ENCODE measurements around the gene PRPF8. TPM values are rescaled to one million over a fixed set of nuclear protein-coding genes. Genes with fewer than 3 reads are reported as not detected.

Gene PRPF8
- total RNA-seq, 1 donor from 2014 or later = 57.7 TPM

DNA sequence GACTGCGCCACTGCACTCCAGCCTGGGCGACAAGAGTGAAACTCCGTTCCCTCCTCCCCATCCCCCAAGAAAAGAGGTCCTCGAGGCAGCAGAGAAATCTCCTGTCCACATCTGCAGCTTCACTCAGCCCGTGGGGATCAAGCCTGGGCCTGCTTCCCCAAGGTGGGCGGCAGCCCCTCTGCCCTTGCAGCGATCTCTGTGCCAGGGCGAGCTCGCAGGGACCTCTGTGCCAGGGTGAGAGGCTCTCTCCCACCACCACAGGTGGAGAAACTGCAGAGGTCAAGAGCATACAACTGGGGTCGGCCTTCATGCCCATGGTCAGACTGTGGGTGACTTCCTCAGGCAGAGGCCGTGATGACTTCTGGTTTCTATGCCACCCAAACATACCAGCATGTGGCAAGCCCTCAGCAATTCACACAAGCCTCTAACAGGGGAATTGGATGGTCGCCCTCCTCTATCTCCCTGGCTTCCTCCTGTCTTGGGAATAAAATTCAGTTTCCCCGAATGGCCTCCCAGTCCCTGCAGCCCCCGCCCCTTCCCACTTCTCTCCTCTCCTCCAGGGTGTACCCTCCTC lies 61.5 kb downstream of the PRPF8 start:
- TF ChIP-seq, protein P1, sequence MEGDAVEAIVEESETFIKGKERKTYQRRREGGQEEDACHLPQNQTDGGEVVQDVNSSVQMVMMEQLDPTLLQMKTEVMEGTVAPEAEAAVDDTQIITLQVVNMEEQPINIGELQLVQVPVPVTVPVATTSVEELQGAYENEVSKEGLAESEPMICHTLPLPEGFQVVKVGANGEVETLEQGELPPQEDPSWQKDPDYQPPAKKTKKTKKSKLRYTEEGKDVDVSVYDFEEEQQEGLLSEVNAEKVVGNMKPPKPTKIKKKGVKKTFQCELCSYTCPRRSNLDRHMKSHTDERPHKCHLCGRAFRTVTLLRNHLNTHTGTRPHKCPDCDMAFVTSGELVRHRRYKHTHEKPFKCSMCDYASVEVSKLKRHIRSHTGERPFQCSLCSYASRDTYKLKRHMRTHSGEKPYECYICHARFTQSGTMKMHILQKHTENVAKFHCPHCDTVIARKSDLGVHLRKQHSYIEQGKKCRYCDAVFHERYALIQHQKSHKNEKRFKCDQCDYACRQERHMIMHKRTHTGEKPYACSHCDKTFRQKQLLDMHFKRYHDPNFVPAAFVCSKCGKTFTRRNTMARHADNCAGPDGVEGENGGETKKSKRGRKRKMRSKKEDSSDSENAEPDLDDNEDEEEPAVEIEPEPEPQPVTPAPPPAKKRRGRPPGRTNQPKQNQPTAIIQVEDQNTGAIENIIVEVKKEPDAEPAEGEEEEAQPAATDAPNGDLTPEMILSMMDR (IDR thresholded peaks at IDR 0.05; ENCODE audit: insufficient read depth, low read length, severe bottlenecking) = no peak
- FAIRE-seq (no peak), DNase-seq (ENCODE audit: low read depth) (no peak)
- Histone ChIP-seq H3K36me3 (ENCODE audit: control insufficient read depth, insufficient read depth, low read length) (peaks cover 8% of the 10 kb centered on the region), H3K27me3 (ENCODE audit: control insufficient read depth, insufficient read depth, low read length) (no peaks in the 10 kb centered on the region), H3K4me3 (ENCODE audit: low read depth, low read length) (no peak overlapping the region)

DNA sequence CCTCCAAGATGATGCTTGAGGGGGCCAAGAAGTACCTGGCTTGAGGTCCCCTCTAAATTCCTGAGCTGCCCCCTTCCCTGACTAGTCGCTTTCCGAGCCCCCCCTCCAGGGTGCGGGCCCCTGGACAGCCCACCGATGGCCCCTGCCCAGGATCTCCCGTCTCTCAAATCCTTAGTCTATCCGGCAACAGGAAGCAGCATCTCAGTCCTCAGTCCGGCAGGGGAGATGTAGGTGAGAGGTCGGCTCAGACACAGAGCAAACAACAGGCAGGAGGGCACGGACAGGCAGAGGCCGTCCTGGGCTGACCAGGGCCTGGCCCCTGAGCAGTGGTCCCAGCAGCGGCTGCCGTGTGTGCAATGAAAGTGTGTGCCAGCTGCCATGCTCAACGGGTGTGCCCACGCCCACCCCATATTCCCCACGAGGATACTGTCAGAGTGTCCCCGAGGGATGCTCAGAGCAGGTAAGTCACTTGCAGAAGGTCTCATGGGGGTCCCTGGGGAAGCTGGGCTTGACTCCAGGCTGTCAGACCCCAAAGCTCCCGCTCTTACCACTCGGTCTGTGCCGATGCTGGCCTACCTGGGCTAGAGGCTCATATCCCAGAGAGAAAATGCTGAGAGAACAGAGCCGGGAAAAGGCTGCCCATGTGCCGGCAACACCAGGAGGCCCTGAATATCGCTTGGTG lies 63.3 kb downstream of the PRPF8 start:
- no peak for DNase-seq (ENCODE audit: low read depth)
- Histone ChIP-seq H3K4me3 (ENCODE audit: low read depth, low read length) (no peak overlapping the region), H3K36me3 (ENCODE audit: control insufficient read depth, insufficient read depth, low read length) (peaks cover 9% of the 10 kb centered on the region), H3K27me3 (ENCODE audit: control insufficient read depth, insufficient read depth, low read length) (no peaks in the 10 kb centered on the region)
- no peak for FAIRE-seq
- TF ChIP-seq, protein P1 (IDR thresholded peaks at IDR 0.05; ENCODE audit: insufficient read depth, low read length, severe bottlenecking) = no peak

DNA sequence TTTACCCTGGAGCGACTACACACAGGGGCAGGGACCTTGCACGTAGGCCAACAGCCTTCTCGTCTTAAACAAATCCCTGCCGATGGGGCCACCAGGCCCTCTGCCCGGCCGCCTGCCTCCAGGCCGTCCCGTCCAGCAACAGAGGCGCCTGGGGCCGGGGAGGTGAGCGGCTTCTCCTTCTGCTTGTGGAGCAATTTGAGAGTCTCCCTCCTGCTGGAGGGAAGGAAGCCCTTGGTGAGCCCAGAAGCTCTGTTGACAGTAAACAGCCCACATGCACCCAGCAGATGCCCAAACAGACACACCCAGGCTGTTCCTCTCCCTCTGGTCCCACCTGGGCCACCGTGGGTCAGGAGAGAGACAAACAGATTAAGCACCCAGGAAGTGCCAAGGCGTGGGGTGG lies 64.2 kb downstream of the PRPF8 start:
- Histone ChIP-seq H3K36me3 (ENCODE audit: control insufficient read depth, insufficient read depth, low read length) (peaks cover 7% of the 10 kb centered on the region), H3K4me3 (ENCODE audit: low read depth, low read length) (no peak overlapping the region), H3K27me3 (ENCODE audit: control insufficient read depth, insufficient read depth, low read length) (no peaks in the 10 kb centered on the region)
- no peak for FAIRE-seq
- TF ChIP-seq, protein P1 (IDR thresholded peaks at IDR 0.05; ENCODE audit: insufficient read depth, low read length, severe bottlenecking) = no peak
- no peak for DNase-seq (ENCODE audit: low read depth)

DNA sequence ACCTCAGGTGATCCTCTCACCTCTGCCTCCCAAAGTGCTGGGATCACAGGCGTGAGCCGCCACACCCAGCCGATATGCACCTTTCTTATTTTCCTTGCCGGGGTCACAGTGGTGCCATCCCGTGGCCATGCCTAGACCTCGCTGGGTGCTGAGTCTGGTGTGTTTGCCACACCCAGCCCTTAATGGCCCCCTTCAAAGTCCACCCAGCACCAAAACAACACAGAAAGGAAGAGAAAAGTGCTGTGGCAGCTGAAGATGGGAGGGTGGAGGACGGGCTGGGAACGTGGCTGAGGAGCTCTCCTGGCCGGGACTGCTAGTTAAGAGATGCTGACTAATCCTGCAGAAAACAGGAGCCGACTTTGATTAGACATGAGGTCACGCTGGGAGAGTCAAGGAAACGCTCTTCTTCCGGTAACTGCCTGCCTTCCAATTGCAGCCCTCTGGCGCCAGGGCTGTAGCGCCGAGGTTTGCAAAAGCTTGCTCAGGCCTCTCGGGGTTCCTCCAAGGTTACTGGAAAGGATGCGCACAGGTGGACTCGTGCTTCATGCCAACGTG lies 67.0 kb downstream of the PRPF8 start:
- FAIRE-seq (peak; percentile 40), DNase-seq (ENCODE audit: low read depth) (peak; percentile 55)
- H3K36me3 ChIP-seq (ENCODE audit: control insufficient read depth, insufficient read depth, low read length) = peaks cover 6% of the 10 kb centered on the region
- no peak overlapping the region for H3K4me3 ChIP-seq (ENCODE audit: low read depth, low read length)
- TF ChIP-seq, protein P1 (IDR thresholded peaks at IDR 0.05; ENCODE audit: insufficient read depth, low read length, severe bottlenecking) = no peak
- H3K27me3 ChIP-seq (ENCODE audit: control insufficient read depth, insufficient read depth, low read length) = no peaks in the 10 kb centered on the region

DNA sequence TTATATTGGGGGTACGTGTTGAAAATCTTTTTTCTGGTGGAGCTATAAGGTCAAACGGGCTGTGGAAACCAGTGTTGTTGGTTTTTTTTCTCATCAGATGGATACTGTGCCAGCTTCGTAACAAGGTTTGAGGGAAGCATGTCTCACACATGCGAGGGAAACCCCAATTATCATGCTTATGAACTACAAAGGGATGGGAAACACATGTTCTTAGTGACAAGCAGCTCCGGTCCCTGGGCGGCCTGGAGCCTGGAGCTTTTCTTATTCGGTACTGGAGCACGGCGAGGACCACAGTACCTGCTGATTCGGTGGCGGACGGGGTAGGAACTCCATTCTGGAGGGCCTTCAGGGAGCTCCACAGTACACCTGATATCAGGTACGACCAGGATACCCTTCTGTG lies 68.6 kb downstream of the PRPF8 start:
- peak; percentile 36 for FAIRE-seq
- DNase-seq (ENCODE audit: low read depth) = no peak
- no peaks in the 10 kb centered on the region for H3K27me3 ChIP-seq (ENCODE audit: control insufficient read depth, insufficient read depth, low read length)
- TF ChIP-seq, protein P1 (IDR thresholded peaks at IDR 0.05; ENCODE audit: insufficient read depth, low read length, severe bottlenecking) = no peak
- H3K36me3 ChIP-seq (ENCODE audit: control insufficient read depth, insufficient read depth, low read length) = peaks cover 6% of the 10 kb centered on the region
- H3K4me3 ChIP-seq (ENCODE audit: low read depth, low read length) = no peak overlapping the region
